ENCODE data around the gene EHBP1L1. TPM values are rescaled to one million over a fixed set of nuclear protein-coding genes. Genes with fewer than 3 reads are reported as not detected.

EHBP1L1 gene
- total and polyA plus RNA-seq, 2 of the 13 experiments (the other 11 are each of a cell fraction or from before 2014, with no cell fraction given) = 8.3 to 10.6 TPM

GRCh38 chr11:65558930-65559509, 16.8 kb upstream of the EHBP1L1 start (continued):
- TF ChIP-seq BCL3 (CRISPR knock-in tag; IDR thresholded peaks at IDR 0.05) = no peak
- no peak for TF ChIP-seq TERF1 (CRISPR knock-in tag; IDR thresholded peaks at IDR 0.05)
- no peak; the same call in 1 of the 2 replicates for TF ChIP-seq SAP130 (CRISPR knock-in tag; IDR thresholded peaks at IDR 0.05; ENCODE audit: low read depth)
- TF ChIP-seq ZNF343 (CRISPR knock-in tag; IDR thresholded peaks at IDR 0.05) = no peak
- no peak for TF ChIP-seq KLF9 (CRISPR knock-in tag; IDR thresholded peaks at IDR 0.05; ENCODE audit: low read depth)
- no peak for TF ChIP-seq ZNF850 (CRISPR knock-in tag; conservative IDR thresholded peaks at IDR 0.05)
- TF ChIP-seq HNF4A (CRISPR knock-in tag; IDR thresholded peaks at IDR 0.05) = no peak
- no peak for TF ChIP-seq GLMP (CRISPR knock-in tag; IDR thresholded peaks at IDR 0.05; ENCODE audit: borderline replicate concordance)
- no peak for TF ChIP-seq ZBTB46 (CRISPR knock-in tag; IDR thresholded peaks at IDR 0.05; ENCODE audit: borderline replicate concordance)
- TF ChIP-seq RFX3 (CRISPR knock-in tag; IDR thresholded peaks at IDR 0.05) = no peak
- TF ChIP-seq FOXJ3 (CRISPR knock-in tag; IDR thresholded peaks at IDR 0.05; ENCODE audit: borderline replicate concordance) = no peak
- TF ChIP-seq ARID4A (CRISPR knock-in tag; IDR thresholded peaks at IDR 0.05; ENCODE audit: borderline replicate concordance) = no peak
- no peak for TF ChIP-seq PBX3 (CRISPR knock-in tag; IDR thresholded peaks at IDR 0.05; ENCODE audit: borderline replicate concordance)
- 0 out of 2 replicates have a peak, but pooled peaks have one; percentile 24 for TF ChIP-seq NFKB2 (CRISPR knock-in tag; IDR thresholded peaks at IDR 0.05; ENCODE audit: borderline replicate concordance)
- TF ChIP-seq, protein P1, sequence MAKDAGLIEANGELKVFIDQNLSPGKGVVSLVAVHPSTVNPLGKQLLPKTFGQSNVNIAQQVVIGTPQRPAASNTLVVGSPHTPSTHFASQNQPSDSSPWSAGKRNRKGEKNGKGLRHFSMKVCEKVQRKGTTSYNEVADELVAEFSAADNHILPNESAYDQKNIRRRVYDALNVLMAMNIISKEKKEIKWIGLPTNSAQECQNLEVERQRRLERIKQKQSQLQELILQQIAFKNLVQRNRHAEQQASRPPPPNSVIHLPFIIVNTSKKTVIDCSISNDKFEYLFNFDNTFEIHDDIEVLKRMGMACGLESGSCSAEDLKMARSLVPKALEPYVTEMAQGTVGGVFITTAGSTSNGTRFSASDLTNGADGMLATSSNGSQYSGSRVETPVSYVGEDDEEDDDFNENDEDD (CRISPR knock-in tag; IDR thresholded peaks at IDR 0.05; ENCODE audit: borderline replicate concordance) = no peak
- TF ChIP-seq MAFK (conservative IDR thresholded peaks at IDR 0.05 in 1 of 2, IDR thresholded peaks at IDR 0.05 in 1 of 2; ENCODE audit: low read length in 2 of 2) = no peak

All from HepG2 (cell line).